SU-DHL-6 (cell line): ENCODE results near the gene COL18A1.

ENCODE experiments used
- CTCF ChIP-seq: fragments of 200-600 bp; sonication (generic); IDR thresholded peaks from one replicate; pipeline ENCODE4 v1.5.1; 2017; ENCODE audit warnings: antibody characterized with exemption, mild to moderate bottlenecking, low read length, moderate library complexity; ENCODE audit not compliant: insufficient read depth, poor library complexity, severe bottlenecking
- EZH2phosphoT487 ChIP-seq: fragments of 200-600 bp; sonication (generic), shearing (Covaris generic); conservative IDR thresholded peaks from 2 replicates; pipeline ENCODE4 v1.6.1; 2018; ENCODE audit warnings: mild to moderate bottlenecking, antibody characterized with exemption, low read length, moderate library complexity, mixed read lengths

GRCh38 chr21:45505416-45506021 is 100.6 kb downstream of the COL18A1 start:
- no peak for TF ChIP-seq CTCF
- no peak for TF ChIP-seq EZH2phosphoT487
